HepG2 (cell line): ENCODE data around the gene RAI14. TPM values are rescaled to one million over a fixed set of nuclear protein-coding genes. Genes with fewer than 3 reads are reported as not detected.

Source experiments
- FOXA3 ChIP-seq: IDR thresholded peaks from 2 replicates; pipeline ENCODE4 v1.6.1; 2016; ENCODE audit warnings: missing genetic modification reagents, missing compliant biosample characterization
- FOXJ3 ChIP-seq: sonication (generic); formaldehyde crosslinking; IDR thresholded peaks from 2 replicates; pipeline ENCODE4 v1.4.0; 2020; ENCODE audit warnings: missing genetic modification reagents, mild to moderate bottlenecking, borderline replicate concordance
- FOXK1 ChIP-seq: sonication (generic); formaldehyde crosslinking; IDR thresholded peaks from 2 replicates; pipeline ENCODE4 v1.4.0; 2020; ENCODE audit warnings: low read depth, missing genetic modification reagents, borderline replicate concordance
- FOXO1 ChIP-seq: sonication (generic); formaldehyde crosslinking; IDR thresholded peaks from 2 replicates; pipeline ENCODE4 v1.4.0; 2020; ENCODE audit warnings: missing genetic modification reagents
- GLI4 ChIP-seq: sonication (generic); formaldehyde crosslinking; IDR thresholded peaks from 2 replicates; pipeline ENCODE4 v1.5.1; 2020; ENCODE audit warnings: missing genetic modification reagents, mild to moderate bottlenecking, moderate library complexity, borderline replicate concordance
- HDAC2 ChIP-seq: sonication (generic); formaldehyde crosslinking; IDR thresholded peaks from 2 replicates; pipeline ENCODE4 v1.4.0; 2020; ENCODE audit warnings: missing genetic modification reagents
- IKZF5 ChIP-seq: IDR thresholded peaks from 2 replicates; pipeline ENCODE4 v1.6.1; 2018; ENCODE audit warnings: missing genetic modification reagents, mild to moderate bottlenecking, missing compliant biosample characterization
- MED1 ChIP-seq: sonication (generic); formaldehyde crosslinking; IDR thresholded peaks from 2 replicates; pipeline ENCODE4 v1.4.0; 2020; ENCODE audit warnings: missing genetic modification reagents
- REPIN1 ChIP-seq: sonication (generic); formaldehyde crosslinking; IDR thresholded peaks from 2 replicates; pipeline ENCODE4 v1.8.0; 2022; ENCODE audit warnings: missing genetic modification reagents, low read depth, mild to moderate bottlenecking, borderline replicate concordance
- SKIL ChIP-seq: sonication (generic); formaldehyde crosslinking; IDR thresholded peaks from 2 replicates; pipeline ENCODE4 v1.8.0; 2022; ENCODE audit warnings: missing genetic modification reagents, mild to moderate bottlenecking, moderate library complexity, borderline replicate concordance
- SP5 ChIP-seq: IDR thresholded peaks from 2 replicates; pipeline ENCODE4 v1.6.1; 2016; ENCODE audit warnings: low read depth, borderline replicate concordance
- ZHX1 ChIP-seq: sonication (generic); formaldehyde crosslinking; IDR thresholded peaks from 2 replicates; pipeline ENCODE4 v1.8.1; 2022; ENCODE audit warnings: low read depth, mild to moderate bottlenecking, missing genetic modification reagents
- ZNF331 ChIP-seq: sonication (generic); formaldehyde crosslinking; IDR thresholded peaks from 2 replicates; pipeline ENCODE4 v1.4.0; 2020; ENCODE audit warnings: missing genetic modification reagents
- ZNF687 ChIP-seq: sonication (generic); formaldehyde crosslinking; IDR thresholded peaks from 2 replicates; pipeline ENCODE4 v1.5.1; 2020; ENCODE audit warnings: mild to moderate bottlenecking, missing genetic modification reagents, moderate library complexity
- ZNF800 ChIP-seq: sonication (generic); formaldehyde crosslinking; IDR thresholded peaks from 2 replicates; pipeline ENCODE4 v1.4.0; 2020; ENCODE audit warnings: missing genetic modification reagents
- polyA plus RNA-seq, 8 experiments: library from polyadenylated mRNA; depleted of rRNA in 3 of 8; stranded (reverse) in 7 of 8; unstranded in 1 of 8; fragments of >200 nt; fragmentation: Illumina TruSeq in 4 of 8; extraction: Trizol in 4 of 8; gene quantifications; 2 replicates each; pipeline versions ENCODE4 v1.2.1 to v1.2.3, GENCODE V29; 2011 to 2016; ENCODE audit warnings: low read depth in 4 of 8, missing spikeins in 1 of 8, mixed read lengths in 1 of 8; ENCODE audit not compliant: insufficient read depth in 1 of 8
- total RNA-seq, 5 experiments: library from RNA; depleted of rRNA; stranded (reverse); fragments of >200 nt; fragmentation: Illumina TruSeq; extraction: Trizol; gene quantifications; 2 replicates each; pipeline ENCODE4 v1.2.3, GENCODE V29; 2016; ENCODE audit warnings: low read depth in 1 of 5

The RAI14 gene
- total and polyA plus RNA-seq, 2 of the 13 experiments (the other 11 are each of a cell fraction or from before 2014, with no cell fraction given) = 12.6 to 18.2 TPM

GRCh38 chr5:34756781-34757624 is 100.9 kb downstream of the RAI14 start (continued):
- TF ChIP-seq GLI4 (no peak), REPIN1 (0 out of 2 replicates have a peak, but pooled peaks have one; percentile 50), ZHX1 (CRISPR knock-in tag) (0 out of 2 replicates have a peak, but pooled peaks have one; percentile 37), FOXK1 (peak; percentile 43; the same call in 1 of the 2 replicates), SKIL (CRISPR knock-in tag) (peak; percentile 62; the same call in 1 of the 2 replicates), ZNF687 (CRISPR knock-in tag) (peak; percentile 61), SP5 (CRISPR knock-in tag) (0 out of 2 replicates have a peak, but pooled peaks have one; percentile 13), FOXO1 (CRISPR knock-in tag) (peak; percentile 37; the same call in 1 of the 2 replicates), ZNF800 (CRISPR knock-in tag) (0 out of 2 replicates have a peak, but pooled peaks have one; percentile 37), FOXJ3 (CRISPR knock-in tag) (peak; percentile 77), FOXA3 (CRISPR knock-in tag) (peak; percentile 83), IKZF5 (CRISPR knock-in tag) (peak; percentile 70; the same call in 1 of the 2 replicates), HDAC2 (CRISPR knock-in tag) (peak; percentile 78; the same call in 1 of the 2 replicates), ZNF331 (peak; percentile 60), MED1 (CRISPR knock-in tag) (peak; percentile 78)
